PC-9 (cell line): Measurements from ENCODE around the gene RBPMS2.

ENCODE experiments used
- EZH2 ChIP-seq: fragments of 200-600 bp; sonication (generic); IDR thresholded peaks from 2 replicates; pipeline ENCODE4 v1.8.0; 2017; ENCODE audit warnings: antibody characterized with exemption, low read depth
- TF ChIP-seq, protein P1 (sequence below): fragments of 200-600 bp; sonication (generic); conservative IDR thresholded peaks from 2 replicates; pipeline ENCODE4 v1.6.1; 2017; ENCODE audit warnings: mixed run types, antibody characterized with exemption, mild to moderate bottlenecking, moderate library complexity

DNA sequence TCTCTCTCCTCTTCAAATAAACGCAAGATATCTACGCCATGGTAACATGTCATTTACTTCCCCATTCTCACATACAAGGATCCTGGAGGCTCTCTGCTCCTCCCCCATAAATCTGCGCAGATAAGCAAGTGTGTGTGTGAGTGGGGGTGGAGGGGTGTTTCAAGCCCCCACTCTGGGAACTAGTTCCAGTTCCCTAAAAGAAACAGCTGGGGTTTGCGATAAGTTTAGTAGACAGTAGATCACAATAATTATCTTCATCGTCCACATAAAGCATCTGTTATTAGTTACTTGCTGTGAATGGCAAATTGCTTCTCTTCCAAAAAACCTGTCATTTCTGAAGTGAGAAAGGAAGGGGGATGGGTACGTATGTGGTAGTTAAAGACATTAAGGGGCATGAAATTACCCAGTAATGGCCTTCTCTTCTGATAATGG, 79.8 kb downstream of the RBPMS2 start:
- no peak for TF ChIP-seq EZH2
- TF ChIP-seq, protein P1, sequence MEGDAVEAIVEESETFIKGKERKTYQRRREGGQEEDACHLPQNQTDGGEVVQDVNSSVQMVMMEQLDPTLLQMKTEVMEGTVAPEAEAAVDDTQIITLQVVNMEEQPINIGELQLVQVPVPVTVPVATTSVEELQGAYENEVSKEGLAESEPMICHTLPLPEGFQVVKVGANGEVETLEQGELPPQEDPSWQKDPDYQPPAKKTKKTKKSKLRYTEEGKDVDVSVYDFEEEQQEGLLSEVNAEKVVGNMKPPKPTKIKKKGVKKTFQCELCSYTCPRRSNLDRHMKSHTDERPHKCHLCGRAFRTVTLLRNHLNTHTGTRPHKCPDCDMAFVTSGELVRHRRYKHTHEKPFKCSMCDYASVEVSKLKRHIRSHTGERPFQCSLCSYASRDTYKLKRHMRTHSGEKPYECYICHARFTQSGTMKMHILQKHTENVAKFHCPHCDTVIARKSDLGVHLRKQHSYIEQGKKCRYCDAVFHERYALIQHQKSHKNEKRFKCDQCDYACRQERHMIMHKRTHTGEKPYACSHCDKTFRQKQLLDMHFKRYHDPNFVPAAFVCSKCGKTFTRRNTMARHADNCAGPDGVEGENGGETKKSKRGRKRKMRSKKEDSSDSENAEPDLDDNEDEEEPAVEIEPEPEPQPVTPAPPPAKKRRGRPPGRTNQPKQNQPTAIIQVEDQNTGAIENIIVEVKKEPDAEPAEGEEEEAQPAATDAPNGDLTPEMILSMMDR: no peak
